ENCODE results near the gene TMEM236.

TMEM236 gene

DNA sequence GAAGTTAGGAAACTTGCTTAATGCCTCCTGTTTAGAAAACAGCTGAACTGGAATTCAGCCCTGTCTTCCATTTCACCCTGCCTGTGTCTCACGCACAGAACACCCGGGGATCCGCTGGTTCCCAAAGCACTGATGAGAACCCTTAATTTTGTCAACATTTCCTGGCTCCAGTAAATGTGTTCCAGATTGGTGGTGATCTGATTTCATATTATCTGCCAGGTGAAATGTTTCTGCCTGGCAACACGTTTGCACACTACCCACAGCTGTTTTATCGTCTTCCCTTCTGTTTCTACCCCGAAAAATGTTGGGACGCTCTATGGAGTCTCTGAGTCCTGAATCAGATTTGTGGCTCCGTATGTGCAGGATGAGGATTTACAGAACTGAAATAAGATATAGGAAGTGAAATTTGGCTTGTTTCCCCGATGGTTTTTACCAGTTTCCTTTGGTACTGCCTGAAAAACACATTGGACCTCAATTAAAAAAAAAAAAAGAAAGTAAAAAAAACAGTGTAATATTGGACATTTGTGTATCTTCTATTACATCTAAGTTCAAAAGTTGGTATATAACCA, 86.2 kb downstream of the TMEM236 start:
- no peak overlapping the region for H3K9ac ChIP-seq (ENCODE audit: low read depth, low read length)
- no peaks in the 10 kb centered on the region for H3K9me3 ChIP-seq (ENCODE audit: control insufficient read depth, insufficient read depth, low read length)
- H3K4me1 ChIP-seq (ENCODE audit: insufficient read depth, low read length): peaks cover 16% of the 10 kb centered on the region
- no peaks in the 10 kb centered on the region for H3K36me3 ChIP-seq (ENCODE audit: insufficient read depth, low read length)

- H3K9me3 ChIP-seq (ENCODE audit: control insufficient read depth, insufficient read depth, low read length): no peaks in the 10 kb centered on the region
- H3K9ac ChIP-seq (ENCODE audit: low read depth, low read length): no peak overlapping the region
- H3K36me3 ChIP-seq (ENCODE audit: insufficient read depth, low read length): no peaks in the 10 kb centered on the region
- H3K4me1 ChIP-seq (ENCODE audit: insufficient read depth, low read length): peaks cover 8% of the 10 kb centered on the region
Measured at GRCh38 chr10:17841050-17841449, 89.0 kb downstream of the TMEM236 start.

DNA sequence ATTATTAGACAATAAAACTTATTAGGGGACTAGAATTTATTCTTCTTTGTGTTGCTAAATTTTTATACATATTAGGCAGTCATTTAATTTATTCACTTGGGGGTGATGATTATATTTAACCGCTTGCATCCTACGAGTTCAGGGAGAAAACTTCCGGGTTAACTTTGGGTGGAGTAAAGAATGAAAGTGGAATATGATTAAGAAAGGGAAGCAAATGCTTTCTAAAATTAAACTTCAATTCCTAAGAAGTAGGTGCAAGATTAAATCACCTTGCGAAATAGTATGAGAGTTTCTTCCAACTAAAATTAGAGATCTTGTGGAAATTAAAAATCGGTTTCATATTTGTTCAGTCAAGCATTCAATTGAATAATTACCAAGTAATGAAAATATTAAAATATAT, 90.6 kb downstream of the TMEM236 start:
- Histone ChIP-seq H3K9ac (ENCODE audit: low read depth, low read length) (no peak overlapping the region), H3K4me1 (ENCODE audit: insufficient read depth, low read length) (no peaks in the 10 kb centered on the region), H3K9me3 (ENCODE audit: control insufficient read depth, insufficient read depth, low read length) (no peaks in the 10 kb centered on the region), H3K36me3 (ENCODE audit: insufficient read depth, low read length) (no peaks in the 10 kb centered on the region)

DNA sequence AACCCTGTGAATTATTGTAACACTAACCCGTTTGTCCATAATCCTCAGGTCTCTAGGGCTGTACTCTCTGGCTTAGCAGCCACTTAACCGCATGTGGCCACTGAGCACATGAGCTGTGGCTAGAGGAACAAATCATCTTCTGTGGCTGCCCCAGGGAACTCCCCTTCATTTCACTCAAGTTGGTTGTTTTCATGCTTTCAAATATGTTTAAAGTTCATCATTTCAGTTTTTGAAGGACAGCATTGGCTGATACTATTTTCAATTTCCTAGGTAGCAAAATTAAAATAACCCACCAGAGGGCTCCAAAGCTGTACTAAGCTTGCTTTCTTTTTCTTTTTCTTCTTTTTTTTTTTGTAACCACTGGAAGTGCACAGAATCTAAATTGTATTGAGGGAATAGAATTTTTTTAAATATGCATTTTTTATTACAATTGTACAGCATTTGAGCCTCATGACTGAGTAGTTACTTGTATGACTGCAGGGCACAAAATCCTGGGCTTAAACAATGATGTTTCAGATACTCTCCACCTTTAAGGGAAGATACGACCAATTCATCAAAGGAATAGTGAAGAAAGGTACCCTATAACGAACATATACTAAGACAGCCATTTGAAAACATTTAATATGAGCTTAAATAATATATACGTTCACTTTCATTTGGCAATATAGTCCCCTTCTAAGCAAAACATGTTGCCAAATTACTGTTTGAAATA, 95.7 kb downstream of the TMEM236 start:
- no peaks in the 10 kb centered on the region for H3K9me3 ChIP-seq (ENCODE audit: control insufficient read depth, insufficient read depth, low read length)
- H3K36me3 ChIP-seq (ENCODE audit: insufficient read depth, low read length): no peaks in the 10 kb centered on the region
- no peaks in the 10 kb centered on the region for H3K4me1 ChIP-seq (ENCODE audit: insufficient read depth, low read length)
- H3K9ac ChIP-seq (ENCODE audit: low read depth, low read length): no peak overlapping the region

DNA sequence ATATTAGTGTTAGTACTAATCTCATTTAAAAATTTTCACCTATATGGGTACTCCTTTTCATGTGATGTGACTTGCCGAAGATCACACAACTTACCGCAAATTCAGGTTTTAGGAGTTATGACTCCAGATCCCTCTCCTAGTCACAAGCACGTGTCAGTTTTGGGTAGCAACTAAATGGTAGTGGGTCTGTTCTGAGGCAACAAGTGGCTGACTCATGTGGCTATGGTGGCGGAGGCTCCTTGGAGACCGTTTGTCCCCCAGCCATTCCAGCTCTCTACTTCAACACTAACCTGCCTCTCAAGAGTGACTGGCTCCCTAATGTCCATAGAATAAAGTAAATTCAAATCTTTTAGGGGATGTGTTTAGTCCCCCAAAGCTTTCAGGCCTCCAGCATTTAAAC, 96.6 kb downstream of the TMEM236 start:
- Histone ChIP-seq H3K9ac (ENCODE audit: low read depth, low read length) (no peak overlapping the region), H3K9me3 (ENCODE audit: control insufficient read depth, insufficient read depth, low read length) (no peaks in the 10 kb centered on the region), H3K4me1 (ENCODE audit: insufficient read depth, low read length) (no peaks in the 10 kb centered on the region), H3K36me3 (ENCODE audit: insufficient read depth, low read length) (no peaks in the 10 kb centered on the region)
